Ureter (tissue), 1 donor: Measurements from ENCODE around the gene BTBD10. TPM values are rescaled to one million over a fixed set of nuclear protein-coding genes. Genes with fewer than 3 reads are reported as not detected.
A peak's percentile ranks its signal among the peaks of the same experiment; 100 is the strongest.

Source experiments
- DNase-seq: peaks from one replicate; pipeline ENCODE4 v3.0.0-alpha.2; 2020; ENCODE audit warnings: low spot score
- total RNA-seq: library from RNA; stranded (reverse); gene quantifications from one replicate; pipeline ENCODE4 v1.2.4, GENCODE V29; 2023
- donor health status: DM: yes; HTN: yes; CAD: no.

The BTBD10 gene
- total RNA-seq, 1 donor from 2014 or later = 42.3 TPM

- DNase-seq = no peak
Measured at GRCh38 chr11:13375798-13376197, 87.2 kb downstream of the BTBD10 start.

DNA sequence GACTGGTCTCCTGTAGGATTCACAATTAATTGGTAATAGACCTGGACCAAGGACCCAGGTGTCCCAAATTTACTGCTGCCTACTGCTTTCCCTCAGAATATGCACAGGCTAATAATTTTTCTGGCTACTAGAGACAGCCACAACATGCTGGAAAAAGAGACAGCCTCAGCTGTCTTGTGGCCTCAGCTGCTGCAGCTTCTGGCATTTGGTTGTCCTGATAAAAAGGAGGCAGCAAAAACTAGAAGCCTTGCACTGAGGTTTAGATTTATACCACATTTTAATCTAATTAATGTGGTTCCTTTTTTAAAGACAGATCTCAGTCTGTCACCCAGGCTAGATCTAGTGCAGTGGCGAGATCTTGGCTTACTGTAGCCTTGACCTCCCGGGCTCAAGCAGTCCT lies 89.8 kb downstream of the BTBD10 start:
- DNase-seq = no peak

GRCh38 chr11:13368041-13368446 lies 95.0 kb downstream of the BTBD10 start:
- no peak for DNase-seq

- no peak for DNase-seq
Measured at GRCh38 chr11:13367115-13367514, 95.9 kb downstream of the BTBD10 start.

- no peak for DNase-seq
Measured at GRCh38 chr11:13366266-13367026, 96.6 kb downstream of the BTBD10 start.

DNA sequence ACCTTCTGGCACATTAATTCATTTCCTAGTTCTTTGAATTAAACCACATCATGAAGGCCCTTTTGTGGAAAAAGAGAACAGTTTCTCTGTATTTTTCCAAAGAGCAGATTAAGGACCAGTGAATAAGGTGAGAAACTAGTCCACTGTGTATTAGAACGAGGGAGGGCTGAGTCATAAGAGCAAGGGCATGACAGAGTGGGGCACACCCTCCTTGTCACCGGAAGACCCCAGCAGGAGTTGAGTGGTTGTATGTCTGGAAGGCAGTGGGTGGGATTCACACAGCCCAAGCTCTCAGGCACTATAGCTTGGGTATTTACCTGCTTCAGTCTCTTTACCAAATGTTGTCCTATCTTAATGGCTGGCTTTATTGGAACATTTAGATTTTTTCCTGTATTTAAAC lies 98.6 kb downstream of the BTBD10 start:
- DNase-seq = no peak

DNA sequence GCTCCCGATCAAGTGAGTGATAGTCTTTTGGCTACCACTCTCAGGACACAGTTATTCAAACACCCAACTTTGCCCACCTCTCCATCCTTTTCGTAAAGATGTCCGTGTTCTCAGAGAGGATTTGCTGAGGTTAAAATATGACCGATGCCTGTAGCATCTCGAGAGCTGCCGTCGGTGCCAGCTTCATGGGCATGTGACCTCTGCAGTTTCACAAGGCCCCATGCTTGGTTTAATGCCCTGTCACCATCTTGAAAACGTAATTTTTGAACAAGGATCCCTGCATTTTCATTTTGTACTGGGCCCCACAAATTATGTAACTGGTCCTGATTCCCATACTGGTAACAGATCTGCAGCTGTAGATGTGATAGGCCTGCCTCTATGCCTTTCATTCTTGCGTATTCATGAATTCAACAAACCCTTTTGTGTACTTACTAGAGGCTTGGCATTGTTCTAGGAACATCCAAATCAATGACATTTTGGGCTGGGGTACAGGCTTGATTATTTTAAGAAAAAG lies 100.4 kb downstream of the BTBD10 start:
- no peak for DNase-seq

GRCh38 chr11:13358596-13359270 lies 104.3 kb downstream of the BTBD10 start:
- DNase-seq = no peak

- DNase-seq = no peak
Measured at GRCh38 chr11:13357232-13357631, 105.8 kb downstream of the BTBD10 start.

DNA sequence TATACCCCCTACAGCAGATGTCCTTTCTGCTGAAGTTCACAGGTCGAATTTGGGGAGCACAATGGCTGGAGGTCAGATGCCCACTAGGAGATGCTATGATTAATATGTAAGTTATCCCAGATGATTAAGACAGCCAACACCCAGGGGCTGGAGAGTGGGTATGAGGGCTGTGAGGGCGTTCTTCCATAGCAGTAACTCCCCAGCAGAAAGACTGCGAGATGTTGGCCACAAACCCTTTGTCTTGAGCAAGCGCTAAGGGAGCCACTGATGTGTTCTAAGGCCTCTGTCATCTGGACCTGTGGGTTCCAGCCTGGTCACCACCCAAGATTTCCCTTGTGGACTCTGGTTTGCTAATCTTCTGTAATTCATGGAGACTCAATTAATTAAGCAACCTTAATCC lies 107.8 kb downstream of the BTBD10 start:
- no peak for DNase-seq

DNA sequence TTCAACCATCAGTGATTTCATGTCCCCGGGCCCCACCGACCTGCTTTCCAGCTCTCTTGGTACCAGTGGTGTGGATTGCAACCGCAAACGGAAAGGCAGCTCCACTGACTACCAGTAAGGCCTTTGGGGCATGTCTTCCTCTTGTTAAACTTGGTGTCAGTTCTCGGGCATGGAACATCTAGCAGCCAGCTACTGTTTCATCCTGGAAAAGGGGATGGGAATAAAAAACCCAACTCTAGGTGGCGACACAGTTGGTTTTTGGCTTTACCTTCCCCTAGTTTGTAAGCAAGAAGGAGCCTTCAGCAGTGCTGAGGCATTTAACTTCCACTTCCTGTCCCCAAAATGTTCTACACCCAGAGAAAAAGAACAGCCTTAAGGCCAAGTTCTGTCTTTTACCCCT lies 108.7 kb downstream of the BTBD10 start:
- no peak for DNase-seq

GRCh38 chr11:13352711-13353110 lies 110.3 kb downstream of the BTBD10 start:
- DNase-seq = no peak

GRCh38 chr11:13349581-13349980 lies 113.4 kb downstream of the BTBD10 start:
- no peak for DNase-seq

- DNase-seq = no peak
Measured at GRCh38 chr11:13349046-13349445, 114.0 kb downstream of the BTBD10 start.

DNA sequence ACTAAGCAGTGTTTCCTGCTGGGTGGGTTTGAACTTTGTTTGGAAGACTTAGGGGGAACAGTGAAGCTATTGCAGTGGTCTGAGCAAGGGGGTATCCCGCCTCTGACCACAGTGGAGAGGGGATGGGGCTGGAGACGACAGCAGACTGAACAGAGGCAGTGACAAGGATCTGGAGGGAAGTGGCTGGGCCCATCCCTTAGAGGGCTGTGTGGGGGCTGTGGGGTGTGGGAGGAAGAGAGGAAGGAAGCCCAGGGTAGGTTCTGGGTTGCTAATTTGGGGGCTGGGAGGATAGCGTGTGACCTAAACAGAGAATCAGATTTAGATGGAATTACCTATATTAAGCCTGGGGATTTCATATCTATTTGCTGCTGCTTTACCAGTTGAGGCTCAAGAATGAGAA lies 114.7 kb downstream of the BTBD10 start:
- DNase-seq = no peak

GRCh38 chr11:13347901-13348300 lies 115.1 kb downstream of the BTBD10 start:
- no peak for DNase-seq

GRCh38 chr11:13346470-13346869 lies 116.6 kb downstream of the BTBD10 start:
- DNase-seq = no peak

- DNase-seq = no peak
Measured at GRCh38 chr11:13344818-13345217, 118.2 kb downstream of the BTBD10 start.

DNA sequence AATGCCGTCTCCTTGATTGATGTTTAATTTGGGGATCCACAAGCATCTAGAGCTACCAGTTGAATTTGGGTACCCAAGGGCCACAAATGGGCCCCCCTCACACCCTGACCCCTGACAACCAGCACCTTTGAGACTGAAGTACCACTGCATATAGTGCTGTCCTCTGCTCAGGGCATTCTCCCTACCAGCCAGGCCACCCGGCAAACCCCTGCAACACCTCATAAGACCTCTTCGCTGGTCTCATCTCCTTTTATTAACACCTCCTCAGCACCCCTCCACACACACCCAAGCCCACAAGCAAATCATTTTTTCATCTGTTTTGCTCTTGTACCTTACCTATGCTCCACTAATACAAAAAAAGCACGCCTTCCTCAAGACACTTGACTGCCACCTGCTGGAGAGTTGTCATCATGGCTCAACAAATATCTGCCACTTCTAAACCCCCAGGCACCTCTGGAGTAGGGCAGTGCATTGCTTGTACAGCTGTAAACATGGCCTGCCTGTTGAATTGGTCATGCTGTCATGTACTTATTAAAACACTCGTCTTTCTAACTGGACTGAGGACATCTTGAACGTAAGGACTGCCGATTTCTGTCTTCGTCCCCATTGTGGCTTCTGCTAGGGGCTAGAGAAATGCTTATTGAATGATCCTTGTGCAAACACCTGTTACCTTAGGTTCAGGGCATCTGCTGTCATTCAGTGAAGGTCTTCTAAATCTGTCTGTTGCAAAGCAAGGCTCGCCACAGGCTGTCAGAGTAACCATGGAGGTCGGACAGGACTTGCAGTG lies 118.9 kb downstream of the BTBD10 start:
- DNase-seq = peak; percentile 76

DNA sequence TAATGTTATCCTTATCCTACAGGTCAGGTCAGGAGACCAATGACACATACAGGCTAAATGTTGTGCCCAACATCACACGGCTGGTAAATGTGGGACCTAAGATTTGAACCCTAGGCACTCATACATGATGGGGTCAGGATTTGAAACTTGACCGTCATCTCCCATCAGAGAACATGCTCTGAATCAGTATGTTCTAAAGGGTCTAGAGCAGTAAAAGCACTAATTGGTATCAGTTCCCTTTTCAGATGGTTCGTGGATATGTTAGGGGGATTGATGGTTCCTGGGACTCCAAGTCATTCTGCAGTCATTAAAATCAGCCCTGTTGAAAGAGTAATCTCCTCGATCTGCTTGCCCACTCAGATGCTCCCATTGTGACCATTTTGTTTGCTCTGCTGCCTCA lies 120.0 kb downstream of the BTBD10 start:
- DNase-seq = no peak

GRCh38 chr11:13341026-13341425 lies 122.0 kb downstream of the BTBD10 start:
- DNase-seq = no peak
